Activated CD4-positive, CD25-positive, alpha-beta regulatory T cell (primary cell): ENCODE results near the gene TSGA10.
"Not testable (repeated sequence)": the region's sequence is repeated elsewhere in the genome, so short reads cannot be mapped to it uniquely, and the experiment has no call there.

Experiments
- DNase-seq, 4 experiments: peaks; one replicate each; lab custom pipeline; 2025; lab: John Stamatoyannopoulos, UW

Gene TSGA10

DNA sequence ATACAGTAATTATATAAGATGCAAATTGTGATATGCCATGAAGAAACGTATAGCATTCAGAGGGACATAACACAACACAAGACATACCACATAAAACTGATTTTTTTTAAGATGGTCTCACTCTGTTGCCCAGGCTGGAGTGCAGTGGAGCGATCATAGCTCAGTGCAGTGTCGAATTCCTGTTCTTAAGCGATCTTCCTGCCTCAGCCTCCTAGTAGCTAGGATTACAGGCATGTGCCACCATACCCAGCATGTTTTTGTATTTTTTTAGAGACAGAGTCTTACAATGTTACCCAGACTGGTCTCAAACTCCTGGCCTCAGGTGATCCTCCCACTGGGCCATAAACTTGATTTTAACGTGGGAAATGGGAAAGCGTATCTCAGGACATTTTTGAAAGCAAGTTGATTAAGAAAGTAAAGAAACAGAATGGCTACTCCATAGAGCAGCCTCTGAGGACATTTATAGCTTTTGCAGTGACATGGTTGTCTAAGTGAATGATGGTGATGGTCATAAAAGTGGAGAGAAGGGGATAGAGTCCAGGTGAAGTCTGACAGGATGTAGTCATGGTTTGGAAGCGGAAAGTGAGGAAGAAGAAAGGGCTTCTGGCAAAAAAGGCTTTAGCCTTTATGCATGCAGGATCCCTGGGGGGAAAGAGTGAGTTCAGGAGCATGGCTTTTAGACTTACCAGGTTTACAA lies 2.4 kb downstream of the TSGA10 start:
- DNase-seq = no peak

DNA sequence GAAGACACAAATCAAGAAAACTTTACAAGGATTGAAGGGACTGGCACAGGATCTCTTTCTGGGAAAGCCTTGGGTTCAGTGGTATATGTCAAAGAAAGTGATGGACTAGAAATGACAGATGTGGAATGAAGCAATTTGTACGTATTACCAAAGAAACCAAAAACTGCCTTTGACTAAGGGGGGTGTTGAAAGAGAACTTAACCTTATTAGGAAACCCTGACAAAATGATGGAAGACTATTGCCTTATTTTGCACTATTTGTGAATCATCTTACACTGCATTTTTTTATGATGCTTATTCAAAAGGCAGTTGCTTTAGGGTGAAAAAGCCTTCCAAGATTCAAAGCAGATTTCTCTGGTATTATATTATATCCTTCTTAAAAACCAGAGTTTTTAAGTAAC lies 4.0 kb downstream of the TSGA10 start:
- no peak for DNase-seq

DNA sequence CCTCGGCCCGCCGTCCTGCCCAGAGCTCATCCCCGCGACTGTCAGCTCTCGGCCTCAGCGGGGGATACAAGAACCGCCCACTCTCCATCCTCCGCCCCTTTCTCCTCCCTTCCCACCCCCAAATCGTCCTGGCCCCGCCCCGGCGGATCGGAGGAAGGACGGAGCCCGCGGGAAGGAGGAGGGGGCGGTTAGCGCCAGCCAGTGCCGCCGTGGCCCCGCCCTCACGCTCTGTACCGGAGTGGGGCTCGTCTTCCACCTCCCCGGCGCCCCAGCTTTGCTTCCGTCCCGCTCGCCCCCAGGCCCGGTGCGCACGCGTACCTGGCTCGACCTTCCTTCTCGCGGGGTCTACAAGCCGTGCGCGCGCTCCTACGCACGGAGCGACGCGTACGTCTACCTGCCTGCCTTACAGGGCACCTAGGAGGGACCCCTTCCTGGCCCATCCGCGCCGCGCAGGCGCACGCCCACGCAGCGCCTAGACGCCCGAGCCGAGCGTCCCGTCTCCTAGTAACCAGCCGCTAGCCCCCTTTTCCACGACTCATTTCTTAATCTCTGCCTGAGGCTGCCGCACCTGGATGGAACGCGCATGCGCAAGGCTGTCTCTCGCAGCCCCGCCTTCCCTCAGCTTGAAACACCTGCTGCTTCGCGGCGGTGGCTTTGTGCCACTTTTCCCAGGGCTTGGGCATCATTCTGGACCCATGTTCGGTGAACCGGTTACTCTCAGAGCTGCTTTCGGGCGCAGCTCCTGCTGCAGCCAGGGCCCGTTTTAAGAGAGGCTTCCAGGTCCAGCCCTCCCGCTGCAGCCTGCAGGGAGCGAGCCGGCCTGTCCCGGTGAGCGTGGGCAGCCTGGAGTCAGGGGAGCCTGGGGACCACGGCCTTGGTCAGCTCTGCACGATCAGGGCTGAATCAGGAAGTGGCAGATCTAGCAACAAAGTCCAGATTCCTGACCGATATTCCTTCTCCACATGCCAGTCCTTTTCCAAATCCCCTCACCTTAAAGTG lies 13.3 kb downstream of the TSGA10 start, which contains the start of gene C2orf15:
Gene C2orf15 (plus strand): TSS at position 598 of the 999 bp plus-strand sequence. CDS start 8,852 bp downstream, outside the sequence.
- DNase-seq = peak; percentile 90 to 94 (median 91)

DNA sequence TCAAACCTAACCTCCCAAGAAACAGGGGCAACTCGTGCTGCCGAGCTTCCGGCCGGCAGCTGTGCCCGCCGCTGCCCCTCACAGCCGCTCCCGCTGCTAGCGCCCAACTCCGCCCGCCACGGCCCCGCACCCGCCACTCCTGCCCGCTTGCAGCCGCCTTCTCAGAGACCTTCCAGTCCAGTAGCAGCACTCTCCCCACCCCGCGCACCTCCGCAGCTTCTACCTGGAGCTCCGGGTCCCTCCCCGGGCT lies 14.0 kb downstream of the TSGA10 start:
- DNase-seq = no peak

DNA sequence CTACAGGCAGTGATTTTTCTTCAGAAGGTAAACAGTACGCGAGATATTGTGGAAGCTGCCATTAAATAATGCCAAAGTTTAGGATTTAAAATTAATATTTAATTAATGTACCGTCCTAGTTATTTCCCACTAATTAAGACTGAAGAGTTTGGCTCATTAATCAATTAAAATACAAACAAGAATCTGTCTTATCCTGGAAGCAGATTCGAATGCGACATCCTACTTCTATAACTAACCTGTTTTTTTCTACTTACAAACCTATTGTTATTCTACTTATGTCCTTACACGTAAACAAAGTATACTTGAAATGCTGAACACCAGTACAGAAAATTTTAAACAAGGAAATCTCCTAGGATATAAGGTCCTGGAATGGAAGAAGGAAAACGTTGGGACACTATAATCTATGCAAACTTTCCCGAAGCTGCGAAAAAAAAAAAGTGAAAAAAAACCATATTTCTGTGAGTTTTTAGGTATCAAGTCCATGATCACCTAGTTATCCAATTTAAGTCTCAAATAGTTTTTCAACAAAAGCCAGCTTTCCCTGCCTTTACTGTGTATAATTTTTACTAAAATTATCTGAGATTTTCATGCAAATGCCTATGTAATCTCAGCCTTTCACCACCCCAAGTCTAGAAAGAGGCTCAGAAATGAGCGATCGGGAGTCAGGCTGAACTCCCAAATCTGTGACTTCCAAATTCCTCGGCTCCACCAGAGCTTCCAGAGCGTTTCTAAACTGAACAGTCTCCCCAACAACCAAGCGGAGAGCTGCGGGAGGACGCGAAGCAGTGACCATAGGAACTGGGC lies 14.5 kb downstream of the TSGA10 start:
- no peak for DNase-seq

DNA sequence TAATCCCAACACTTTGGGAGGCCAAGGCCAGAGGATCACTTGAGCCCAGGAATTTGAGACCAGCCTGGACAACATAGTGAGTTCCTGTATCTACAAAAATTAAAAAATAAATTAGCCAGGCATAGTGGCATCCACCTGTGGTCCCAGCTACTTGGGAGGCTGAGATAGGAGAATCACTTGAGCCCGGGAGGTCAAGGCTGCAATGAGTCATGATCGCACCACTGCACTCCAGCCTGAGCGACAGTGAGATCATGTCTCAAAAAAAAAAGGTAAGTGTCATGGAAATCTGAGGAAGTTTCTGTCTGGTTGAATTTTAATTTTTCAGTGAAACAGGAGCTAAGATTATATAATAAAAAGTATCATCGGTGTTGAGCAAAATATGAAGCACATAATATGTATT lies 15.7 kb downstream of the TSGA10 start:
- DNase-seq = no peak

DNA sequence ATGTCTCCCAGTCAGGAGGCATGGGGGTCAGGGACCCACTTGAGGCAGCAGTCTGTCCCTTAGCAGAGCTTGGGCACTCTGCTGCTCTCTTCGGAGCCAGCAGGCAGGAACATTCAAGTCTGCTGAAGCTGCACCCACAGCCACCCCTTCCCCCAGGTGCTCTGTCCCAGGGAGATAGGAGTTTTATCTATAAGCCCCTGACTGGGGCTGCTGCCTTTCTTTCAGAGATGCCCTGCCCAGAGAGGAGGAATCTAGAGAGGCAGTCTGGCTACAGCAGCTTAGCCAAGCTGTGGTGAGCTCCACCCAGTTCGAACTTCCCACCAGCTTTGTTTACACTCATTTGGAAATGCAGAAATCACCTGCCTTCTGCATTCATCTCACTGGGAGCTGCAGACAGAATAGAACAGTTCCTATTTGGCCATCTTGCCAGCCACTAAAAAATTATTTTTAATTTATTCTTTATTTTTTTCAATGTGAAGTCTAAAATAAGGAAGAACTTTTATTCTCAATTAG lies 19.6 kb downstream of the TSGA10 start:
- DNase-seq = not testable (repeated sequence)

DNA sequence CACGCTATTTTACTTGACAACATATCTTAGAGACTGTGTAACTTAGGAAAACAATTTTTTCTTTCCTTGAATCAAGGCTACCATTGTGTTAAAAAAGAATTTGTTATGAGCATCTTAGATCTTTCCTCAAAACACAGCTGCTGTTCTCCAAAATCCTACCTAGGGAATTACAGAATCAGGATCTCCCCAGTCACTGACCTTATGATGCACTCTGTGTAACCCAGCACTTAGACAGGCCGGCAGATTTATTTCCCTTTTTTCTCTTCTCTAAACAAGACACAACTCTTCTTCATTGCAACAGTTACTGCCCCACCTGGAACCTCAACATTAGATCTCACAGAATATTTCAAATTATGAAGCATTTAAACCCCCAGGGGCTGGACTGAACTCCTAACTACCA lies 26.8 kb downstream of the TSGA10 start:
- no peak for DNase-seq

DNA sequence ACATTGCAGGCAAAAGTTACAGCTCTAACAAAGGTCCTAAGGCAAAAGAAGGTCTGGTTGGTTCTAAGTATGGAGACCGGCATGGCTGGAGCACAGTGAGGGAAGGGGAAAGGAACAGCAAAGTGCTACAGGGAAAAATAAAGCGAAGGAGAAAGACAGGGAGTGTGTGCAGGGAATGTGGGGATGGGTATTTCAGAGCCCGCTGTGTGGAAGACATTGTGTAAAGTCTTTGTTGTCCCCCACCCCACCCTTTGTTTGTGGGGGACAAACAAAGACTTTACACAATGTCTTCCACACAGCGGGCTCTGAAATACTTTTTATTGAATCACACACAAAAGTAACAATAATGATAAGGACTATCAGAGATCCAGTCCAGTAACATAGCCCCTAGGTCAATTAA lies 42.1 kb downstream of the TSGA10 start:
- DNase-seq = no peak

DNA sequence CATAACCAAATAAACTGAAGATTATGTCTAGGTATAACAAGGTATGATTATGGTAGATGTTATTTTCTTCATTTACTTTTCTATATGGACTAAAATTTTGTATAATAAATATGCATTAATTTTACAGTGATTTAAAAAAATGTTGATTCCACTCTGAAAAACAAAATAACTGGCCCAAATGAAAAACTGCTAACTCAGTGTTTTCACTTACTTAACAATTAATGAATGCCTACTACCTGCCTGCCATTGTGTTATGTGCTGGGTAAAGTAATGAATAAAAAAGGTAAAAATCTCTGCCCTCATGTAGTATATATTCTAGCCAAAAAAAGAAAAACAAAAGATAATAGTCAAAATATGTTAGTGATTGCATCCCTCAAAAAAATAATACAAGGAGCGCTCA lies 42.8 kb downstream of the TSGA10 start:
- no peak for DNase-seq

DNA sequence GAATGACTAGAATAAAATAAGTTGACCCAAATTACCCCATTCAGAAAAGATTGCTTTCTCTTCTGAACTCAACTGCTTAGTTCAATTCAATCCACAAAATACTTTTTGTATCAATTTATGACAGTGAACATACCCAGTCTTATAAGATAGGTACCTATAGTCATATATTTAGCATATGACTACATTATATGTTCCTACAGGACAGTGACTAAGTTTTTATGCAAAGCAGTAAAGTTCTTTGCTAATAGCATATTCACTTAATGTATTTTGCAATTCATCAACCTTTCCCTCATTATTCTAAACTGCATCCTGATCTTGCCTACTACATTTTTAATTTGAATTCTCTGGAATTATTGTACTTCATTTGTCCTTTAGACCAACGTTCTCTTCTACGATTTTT lies 43.5 kb downstream of the TSGA10 start:
- no peak for DNase-seq

DNA sequence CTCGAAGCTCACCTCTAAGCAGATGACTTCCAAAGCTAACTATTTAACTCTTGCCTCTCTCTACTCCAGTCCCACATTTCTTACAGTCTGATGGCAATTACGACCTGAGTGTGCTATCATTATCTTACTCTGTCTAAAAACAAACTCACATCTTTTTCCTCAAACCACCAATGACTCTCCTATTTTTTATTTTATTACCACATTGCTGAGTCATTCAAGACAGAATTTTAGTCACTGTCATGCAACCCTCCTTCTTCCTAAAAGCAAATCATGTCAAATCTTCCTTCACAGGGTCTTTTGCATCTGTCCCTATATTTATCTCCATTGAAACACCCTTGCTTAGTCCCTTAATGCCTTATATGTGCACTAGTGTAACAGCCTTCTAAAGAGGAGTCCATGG lies 47.8 kb downstream of the TSGA10 start:
- no peak for DNase-seq

DNA sequence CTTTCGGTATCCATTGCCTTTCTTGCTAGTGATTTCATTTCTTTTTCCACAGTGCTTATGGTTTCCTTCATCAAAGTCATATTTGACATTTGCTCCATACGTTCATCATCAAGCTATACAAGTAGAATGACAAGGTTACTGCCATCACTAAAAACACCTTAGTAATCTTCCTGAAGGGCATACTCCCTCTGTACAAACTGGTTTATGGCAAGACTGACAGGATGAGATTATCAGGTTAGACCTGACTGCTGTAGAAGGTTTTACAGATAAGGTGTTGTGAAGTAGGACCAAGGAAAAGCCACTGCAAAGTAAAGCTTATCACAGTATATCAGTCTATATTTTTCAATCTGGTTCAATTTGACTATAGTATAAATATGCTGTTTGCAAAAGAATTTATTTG lies 50.7 kb downstream of the TSGA10 start:
- DNase-seq = no peak

DNA sequence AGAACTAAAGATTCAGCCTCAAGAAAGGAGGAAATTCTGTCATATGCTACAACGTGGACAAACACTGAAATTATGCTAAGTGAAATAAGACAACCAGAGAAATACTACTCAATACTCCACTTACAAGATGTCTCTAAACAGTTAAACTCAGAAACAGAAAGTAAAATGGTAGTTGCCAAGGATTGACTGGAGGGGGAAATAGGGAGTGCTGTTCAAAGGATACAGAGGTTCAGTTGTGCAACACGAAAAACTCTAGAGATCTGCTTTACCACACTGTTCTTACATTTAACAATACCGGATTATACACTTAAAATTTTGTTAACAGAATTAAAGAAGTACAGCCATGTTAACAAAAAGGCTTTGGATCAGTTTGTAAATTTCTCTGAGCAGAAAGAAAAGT lies 53.0 kb downstream of the TSGA10 start:
- DNase-seq = no peak

DNA sequence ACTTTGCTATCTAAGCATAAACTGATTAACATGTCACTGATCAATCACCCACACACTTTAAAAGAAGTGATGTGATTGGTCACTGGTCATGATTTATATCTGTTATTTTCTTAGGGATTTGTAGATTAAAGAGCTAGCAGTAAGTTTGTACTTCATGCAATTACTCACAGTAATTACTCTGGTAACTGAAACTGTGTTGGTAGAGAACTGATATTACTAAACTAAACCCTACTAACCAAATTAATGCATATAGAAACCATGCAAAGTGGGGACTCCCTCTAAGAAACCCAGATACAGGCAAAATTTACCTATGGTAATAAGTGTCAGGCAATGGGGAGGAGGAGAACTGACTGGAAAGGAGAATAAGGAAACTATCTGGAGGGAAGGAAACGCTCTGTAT lies 58.0 kb downstream of the TSGA10 start:
- no peak for DNase-seq

DNA sequence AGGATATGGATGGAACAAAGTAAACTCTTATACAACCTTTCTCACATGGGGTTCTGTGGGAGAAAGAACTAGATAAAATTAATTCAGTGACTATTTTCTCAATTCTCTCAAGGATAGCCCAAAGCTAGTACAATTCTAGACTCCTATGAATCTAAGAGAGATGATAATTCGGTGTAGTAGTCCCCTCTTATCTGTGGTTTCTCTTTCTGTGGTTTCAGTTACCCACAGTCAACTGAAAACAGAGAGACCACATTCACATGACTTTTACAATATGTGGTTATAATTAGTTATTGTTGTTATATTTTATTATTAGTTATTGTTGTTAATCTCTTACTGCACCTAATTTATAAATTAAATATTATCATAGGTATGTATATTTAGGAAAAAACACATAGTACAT lies 66.7 kb downstream of the TSGA10 start:
- no peak for DNase-seq

DNA sequence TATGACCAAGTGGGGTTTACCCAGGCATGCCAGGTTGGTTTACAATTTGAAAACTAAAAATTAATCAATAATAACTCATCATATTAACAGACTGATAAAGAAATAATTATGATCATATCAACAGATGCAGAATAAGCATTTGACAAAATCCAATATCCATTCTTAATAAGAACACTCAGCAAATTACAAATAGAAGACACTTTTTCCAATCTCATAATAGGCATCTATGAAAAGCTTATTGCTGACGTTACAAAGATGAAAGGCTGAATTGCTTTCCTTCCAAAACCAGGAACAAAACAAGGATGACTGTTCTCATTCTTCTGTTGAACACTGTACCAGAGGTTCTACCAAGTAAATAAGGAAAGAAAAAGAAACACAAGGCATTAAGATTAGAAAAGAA lies 68.4 kb downstream of the TSGA10 start:
- DNase-seq = no peak

DNA sequence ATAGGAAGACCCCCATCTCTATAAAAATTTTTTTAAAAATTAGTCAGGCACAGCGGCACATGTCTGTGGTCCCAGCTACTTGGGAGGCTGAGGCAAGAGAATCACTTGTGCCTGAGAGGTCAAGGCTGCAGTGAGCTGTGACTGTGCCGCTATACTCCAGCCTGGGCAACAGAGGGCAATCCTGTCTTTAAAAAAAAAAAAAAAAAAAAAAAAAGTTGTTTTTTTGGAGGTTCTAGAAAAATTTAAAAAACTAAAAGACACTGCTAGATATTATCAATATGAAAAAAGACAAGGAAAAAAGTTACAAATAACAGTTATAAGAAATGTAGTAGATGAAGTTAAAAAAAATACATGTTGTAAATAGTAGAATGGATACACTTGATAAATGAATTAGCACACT lies 69.3 kb downstream of the TSGA10 start:
- no peak for DNase-seq

DNA sequence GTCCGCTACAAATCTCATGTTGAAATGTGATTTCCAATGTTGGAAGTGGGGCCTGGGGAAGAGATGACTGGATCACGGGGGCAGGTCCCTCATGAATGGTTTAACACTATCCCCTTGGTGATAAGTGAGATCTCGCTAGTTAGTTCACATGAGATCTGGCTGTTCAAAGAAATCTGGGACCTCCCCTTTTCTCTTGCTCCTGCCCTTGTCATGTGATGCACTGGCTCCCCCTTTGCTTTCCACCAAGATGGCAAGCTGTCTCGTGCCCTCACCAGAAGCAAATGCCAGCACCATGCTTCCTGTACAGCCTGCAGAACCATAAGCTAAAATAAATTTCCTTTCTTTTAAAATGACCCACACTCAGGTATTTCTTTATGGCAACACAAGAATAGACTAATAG lies 70.5 kb downstream of the TSGA10 start:
- no peak for DNase-seq

DNA sequence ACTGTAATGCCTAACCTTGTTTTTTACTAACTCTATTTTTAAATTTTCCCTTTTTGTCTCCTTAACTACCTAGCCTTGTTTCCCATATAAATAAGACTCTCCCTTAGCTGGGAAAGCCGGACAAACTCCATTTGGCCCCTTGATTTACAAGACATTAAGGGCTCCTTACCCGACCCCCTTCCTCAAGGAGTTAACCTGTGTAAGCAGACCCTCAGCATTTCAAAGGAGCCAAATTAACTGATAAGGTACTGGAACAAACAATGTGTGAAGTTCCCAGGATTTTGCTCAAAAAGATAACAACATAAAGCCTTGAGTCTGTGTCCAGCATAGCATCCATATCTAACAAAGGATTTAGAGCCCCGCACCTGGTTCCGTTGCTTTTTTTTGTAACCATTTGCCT lies 72.9 kb downstream of the TSGA10 start:
- DNase-seq = no peak

DNA sequence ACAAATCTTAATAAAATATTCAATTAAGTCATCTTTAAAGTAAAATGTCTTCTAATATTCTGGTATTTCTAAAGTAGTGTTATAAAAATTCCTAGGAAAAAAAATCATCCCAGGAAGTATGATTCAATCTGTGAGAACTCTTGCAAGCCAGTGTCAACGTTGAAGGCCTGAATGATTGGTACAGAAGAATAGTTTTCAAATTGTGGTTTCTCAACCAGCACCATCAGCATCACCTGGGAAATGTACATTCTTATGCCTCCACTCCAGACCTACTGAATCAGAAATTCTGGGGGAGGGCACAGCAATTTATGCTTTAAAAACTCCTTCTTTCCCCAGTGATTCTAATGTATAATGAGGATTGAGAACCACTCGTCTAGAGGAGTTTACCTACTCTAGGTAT lies 75.5 kb downstream of the TSGA10 start:
- DNase-seq = no peak

DNA sequence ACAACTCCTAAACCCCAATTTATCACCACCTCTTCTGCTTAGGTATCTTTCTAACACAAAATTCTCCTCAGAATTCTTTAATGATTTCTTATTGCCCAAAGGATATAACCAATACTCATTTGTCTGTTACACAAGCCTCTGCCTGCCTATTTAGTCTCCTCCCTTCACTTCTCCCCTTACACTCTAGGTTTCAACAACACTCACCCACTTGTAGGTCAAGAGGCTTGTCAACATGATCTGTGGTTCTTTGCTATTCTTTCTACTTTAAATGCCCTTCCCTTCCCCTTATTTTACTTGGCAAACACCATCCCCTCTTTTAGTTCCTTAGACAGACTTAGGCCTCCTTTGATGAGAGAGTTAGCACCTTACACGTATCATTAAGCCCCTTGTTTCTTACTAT lies 82.2 kb downstream of the TSGA10 start:
- DNase-seq = no peak
